GM23248 (cell line): Measurements from ENCODE around the gene ZSWIM9.

Experiments
- EZH2 ChIP-seq: fragments of 200-600 bp; sonication (generic); IDR thresholded peaks from 2 replicates; pipeline ENCODE4 v1.6.1; 2018; ENCODE audit warnings: antibody characterized with exemption, mild to moderate bottlenecking; ENCODE audit not compliant: insufficient read depth, poor library complexity, severe bottlenecking
- EZH2phosphoT487 ChIP-seq: fragments of 200-600 bp; sonication (generic); IDR thresholded peaks from 2 replicates; pipeline ENCODE4 v1.6.1; 2018; ENCODE audit warnings: antibody characterized with exemption, moderate library complexity, mild to moderate bottlenecking, low read depth; ENCODE audit not compliant: insufficient read depth

GRCh38 chr19:48171710-48172109 lies 1.2 kb downstream of the ZSWIM9 start:
- no peak for TF ChIP-seq EZH2
- no peak for TF ChIP-seq EZH2phosphoT487
